Omental fat pad (tissue), 4 donors: ENCODE data around the gene CGB5. TPM values are rescaled to one million over a fixed set of nuclear protein-coding genes. Genes with fewer than 3 reads are reported as not detected.

Experiments used
- ATAC-seq: fragments of 150-250 bp; one replicate; pipeline ENCODE4 v1.9.1; 2016; ENCODE audit warnings: mild to moderate bottlenecking, moderate library complexity; ENCODE audit not compliant: low FRiP score
- DNase-seq: peaks from one replicate; pipeline ENCODE4 v3.0.0-alpha.2; 2019; ENCODE audit warnings: low spot score
- CTCF ChIP-seq, 3 donors: fragments of 450-650 bp; IDR thresholded peaks; one replicate each; pipeline ENCODE4 v1.5.1; 2016 to 2017; ENCODE audit warnings: antibody characterized with exemption in 3 of 3, mild to moderate bottlenecking in 3 of 3, moderate library complexity in 2 of 3
- total RNA-seq, 4 donors: library from RNA; depleted of rRNA; stranded (reverse); fragments of >200 nt; gene quantifications; one replicate each; pipeline ENCODE4 v1.1.0, GENCODE V29; 2016

CGB5 gene
- total RNA-seq, 4 donors from 2014 or later = not detected

- DNase-seq = no peak
- no peak for TF ChIP-seq CTCF (IDR thresholded peaks at IDR 0.05)
- ATAC-seq = no peak
These were observed 26.5 kb upstream of the CGB5 start, which contains the start of gene LHB for GRCh38 chr19:49017041-49017665. Gene LHB, minus strand, starts transcription at chr19:49017091. Its CDS starts 10 bp downstream, at chr19:49017081.

- ATAC-seq = peak; percentile 31
- no peak for TF ChIP-seq CTCF (IDR thresholded peaks at IDR 0.05)
- DNase-seq = no peak
These were observed 25.8 kb upstream of the CGB5 start for GRCh38 chr19:49017666-49018351.

- DNase-seq (peak; percentile 60), ATAC-seq (peak; percentile 36)
These were observed 25.0 kb upstream of the CGB5 start for GRCh38 chr19:49018388-49019241.

GRCh38 chr19:49019242-49019932, 24.3 kb upstream of the CGB5 start:
- DNase-seq (peak; percentile 41), ATAC-seq (peak; percentile 49)
- no peak for TF ChIP-seq CTCF (IDR thresholded peaks at IDR 0.05)

GRCh38 chr19:49020342-49020741, 23.3 kb upstream of the CGB5 start:
- ATAC-seq (no peak), DNase-seq (no peak)
- no peak for TF ChIP-seq CTCF (IDR thresholded peaks at IDR 0.05)

- no peak for TF ChIP-seq CTCF (IDR thresholded peaks at IDR 0.05)
- ATAC-seq (no peak), DNase-seq (no peak)
These were observed 22.4 kb upstream of the CGB5 start for GRCh38 chr19:49020931-49021895.
